Measurements from ENCODE around the gene LDB2.

The LDB2 gene

GRCh38 chr4:16685536-16685935 lies 212.9 kb downstream of the LDB2 start:
- no peak for TF ChIP-seq CTCF (conservative IDR thresholded peaks at IDR 0.05; ENCODE audit: low read depth, low read length)
- DNase-seq (ENCODE audit: low read depth): no peak
- H3K4me3 ChIP-seq (ENCODE audit: low read length): no peak overlapping the region

GRCh38 chr4:16684935-16685334 lies 213.5 kb downstream of the LDB2 start:
- TF ChIP-seq CTCF (conservative IDR thresholded peaks at IDR 0.05; ENCODE audit: low read depth, low read length): no peak
- no peak overlapping the region for H3K4me3 ChIP-seq (ENCODE audit: low read length)
- DNase-seq (ENCODE audit: low read depth): no peak

- no peak for DNase-seq (ENCODE audit: low read depth)
- H3K4me3 ChIP-seq (ENCODE audit: low read length): no peak overlapping the region
- no peak for TF ChIP-seq CTCF (conservative IDR thresholded peaks at IDR 0.05; ENCODE audit: low read depth, low read length)
These were observed 214.3 kb downstream of the LDB2 start for GRCh38 chr4:16684097-16684496.

- no peak for DNase-seq (ENCODE audit: low read depth)
- no peak for TF ChIP-seq CTCF (conservative IDR thresholded peaks at IDR 0.05; ENCODE audit: low read depth, low read length)
- no peak overlapping the region for H3K4me3 ChIP-seq (ENCODE audit: low read length)
These were observed 215.5 kb downstream of the LDB2 start for GRCh38 chr4:16682975-16683374.

- no peak for DNase-seq (ENCODE audit: low read depth)
- no peak for TF ChIP-seq CTCF (conservative IDR thresholded peaks at IDR 0.05; ENCODE audit: low read depth, low read length)
These were observed 221.2 kb downstream of the LDB2 start for GRCh38 chr4:16677001-16677944.

GRCh38 chr4:16676230-16676770 lies 222.1 kb downstream of the LDB2 start:
- DNase-seq (ENCODE audit: low read depth): no peak
- TF ChIP-seq CTCF (conservative IDR thresholded peaks at IDR 0.05; ENCODE audit: low read depth, low read length): no peak
- no peak overlapping the region for H3K4me3 ChIP-seq (ENCODE audit: low read length)

More at GRCh38 chr4:16677001-16677944, 221.2 kb downstream of the LDB2 start:
- H3K4me3 ChIP-seq (ENCODE audit: low read length): no peak overlapping the region

GRCh38 chr4:16674082-16674481 lies 224.4 kb downstream of the LDB2 start:
- no peak for DNase-seq (ENCODE audit: low read depth)
- TF ChIP-seq CTCF (conservative IDR thresholded peaks at IDR 0.05; ENCODE audit: low read depth, low read length): no peak
- no peak overlapping the region for H3K4me3 ChIP-seq (ENCODE audit: low read length)
